ENCODE results near the gene KCNJ16. TPM values are rescaled to one million over a fixed set of nuclear protein-coding genes. Genes with fewer than 3 reads are reported as not detected.

The KCNJ16 gene
- total and polyA plus RNA-seq, 2 of the 13 experiments (the other 11 are each of a cell fraction or from before 2014, with no cell fraction given): not detected

GRCh38 chr17:70095455-70095854, 20.4 kb downstream of the KCNJ16 start:
- WGBS (ENCODE audit: low lambda C conversion rate): 4% methylated on average over 4 of the region's 4 CpGs
- H3K9me3 ChIP-seq (ENCODE audit: low read length): peaks cover 43% of the 10 kb centered on the region
- no peak overlapping the region for H2AFZ ChIP-seq (ENCODE audit: low read length)
- no peaks in the 10 kb centered on the region for H3K36me3 ChIP-seq (replicated peaks in 1 of 2; ENCODE audit: control insufficient read depth in 1 of 2, insufficient read depth in 2 of 2, low read length in 2 of 2)
- FAIRE-seq: no peak
- TF ChIP-seq IRF9 (CRISPR knock-in tag; IDR thresholded peaks at IDR 0.05; ENCODE audit: borderline replicate concordance) (no peak), TBX3 (IDR thresholded peaks at IDR 0.05; ENCODE audit: borderline replicate concordance) (no peak), IKZF4 (CRISPR knock-in tag; IDR thresholded peaks at IDR 0.05; ENCODE audit: borderline replicate concordance, low read depth, not compliant biosample characterization) (no peak), SRSF4 (IDR thresholded peaks at IDR 0.05; ENCODE audit: low read depth, low read length, poor library complexity, severe bottlenecking) (no peak), ZNF512B (CRISPR knock-in tag; IDR thresholded peaks at IDR 0.05; ENCODE audit: borderline replicate concordance) (no peak), ZNF34 (CRISPR knock-in tag; IDR thresholded peaks at IDR 0.05; ENCODE audit: borderline replicate concordance) (no peak), ZNF33B (CRISPR knock-in tag; IDR thresholded peaks at IDR 0.05) (no peak), ETV6 (CRISPR knock-in tag; conservative IDR thresholded peaks at IDR 0.05) (no peak), ZHX1 (CRISPR knock-in tag; IDR thresholded peaks at IDR 0.05; ENCODE audit: low read depth) (no peak), SP5 (CRISPR knock-in tag; IDR thresholded peaks at IDR 0.05; ENCODE audit: borderline replicate concordance, low read depth) (no peak), ZMAT3 (CRISPR knock-in tag; conservative IDR thresholded peaks at IDR 0.05) (no peak), ZNF337 (CRISPR knock-in tag; IDR thresholded peaks at IDR 0.05; ENCODE audit: borderline replicate concordance, low read depth) (no peak), ZNF121 (CRISPR knock-in tag; IDR thresholded peaks at IDR 0.05) (no peak)
- H4K20me1 ChIP-seq (ENCODE audit: insufficient read depth, low read length): no peaks in the 10 kb centered on the region
- in situ Hi-C loops (cut with HindIII; ENCODE audit: extremely low pct_ligation_motif_present, low pct_unique_long_range_greater_than_20kb) (no loop called here), intact Hi-C loops (cut with micrococcal nuclease; ENCODE audit: unreplicated experiment) (no loop called here)
- H3K4me1 ChIP-seq (ENCODE audit: insufficient read depth, low read length): no peaks in the 10 kb centered on the region
- ATAC-seq: no peak
- H3K4me3 ChIP-seq (replicated peaks in 1 of 3; ENCODE audit: insufficient read depth in 1 of 3, low read depth in 2 of 3, low read length in 3 of 3): no peak overlapping the region
- no TSS peak for BruUV-seq (replicated peaks)
- no peaks in the 10 kb centered on the region for H3K27me3 ChIP-seq (ENCODE audit: control insufficient read depth in 1 of 2, insufficient read depth in 2 of 2, low read length in 2 of 2)
- no peak for DNase-seq (ENCODE audit: low spot score)
- no peaks in the 10 kb centered on the region for H3K79me2 ChIP-seq (ENCODE audit: insufficient read depth, low read length)
- CTCF ChIA-PET (ENCODE audit: low intra/inter-chr PET ratio, low total read pairs): no interaction called here
- POLR2A ChIA-PET: no interaction called here
- no peak overlapping the region for H3K27ac ChIP-seq (ENCODE audit: extremely low read length, insufficient read depth, low read length)
- H3K4me2 ChIP-seq (ENCODE audit: low read depth, low read length): no peak overlapping the region
- no peak overlapping the region for H3K9ac ChIP-seq (ENCODE audit: insufficient read depth, low read depth, low read length)

Measured in HepG2 (cell line).